HG03103 (cell line): ENCODE results near the gene MCAM.

ENCODE experiments used
- ATAC-seq: cut with Tn5 transposase; IDR thresholded peaks from one replicate; pipeline ENCODE4 v1.9.1; 2021; ENCODE audit warnings: low read depth; ENCODE audit not compliant: unreplicated experiment

Gene MCAM

GRCh38 chr11:119332111-119332765 is 15.3 kb upstream of the MCAM start:
- ATAC-seq: no peak

- ATAC-seq: no peak
Measured at GRCh38 chr11:119330237-119330636, 13.3 kb upstream of the MCAM start.

GRCh38 chr11:119329320-119329719 is 12.4 kb upstream of the MCAM start:
- ATAC-seq: no peak

GRCh38 chr11:119324189-119324588 is 7.3 kb upstream of the MCAM start:
- ATAC-seq: no peak

GRCh38 chr11:119323532-119324033 is 6.7 kb upstream of the MCAM start:
- ATAC-seq: no peak

- no peak for ATAC-seq
Measured at GRCh38 chr11:119322921-119323531, 6.1 kb upstream of the MCAM start.

- no peak for ATAC-seq
Measured at GRCh38 chr11:119322360-119322739, 5.4 kb upstream of the MCAM start.

- peak; percentile 43 for ATAC-seq
Measured at GRCh38 chr11:119320776-119321524, 4.0 kb upstream of the MCAM start.

- no peak for ATAC-seq
Measured at GRCh38 chr11:119320240-119320775, 3.4 kb upstream of the MCAM start.

- ATAC-seq: no peak
Measured at GRCh38 chr11:119319700-119320239, 2.8 kb upstream of the MCAM start.

- ATAC-seq: no peak
Measured at GRCh38 chr11:119319136-119319699, 2.3 kb upstream of the MCAM start.

GRCh38 chr11:119318240-119319135 is 1.6 kb upstream of the MCAM start:
- ATAC-seq: no peak

- no peak for ATAC-seq
Measured at GRCh38 chr11:119317592-119318239, 786 bp upstream of the MCAM start.

- no peak for ATAC-seq
Measured at GRCh38 chr11:119316016-119316728, 758 bp downstream of the MCAM start.

- no peak for ATAC-seq
Measured at GRCh38 chr11:119315131-119316015, 1.6 kb downstream of the MCAM start.

- no peak for ATAC-seq
Measured at GRCh38 chr11:119314726-119315125, 2.2 kb downstream of the MCAM start.

GRCh38 chr11:119310682-119311052 is 6.3 kb downstream of the MCAM start:
- no peak for ATAC-seq
